ENCODE data around the gene HOXC5.

Gene HOXC5

GRCh38 chr12:54050482-54050810 lies 17.6 kb downstream of the HOXC5 start:
- DNase-seq, result no peak

- no peak for DNase-seq
These were observed 18.4 kb downstream of the HOXC5 start for GRCh38 chr12:54051026-54051842.

DNA sequence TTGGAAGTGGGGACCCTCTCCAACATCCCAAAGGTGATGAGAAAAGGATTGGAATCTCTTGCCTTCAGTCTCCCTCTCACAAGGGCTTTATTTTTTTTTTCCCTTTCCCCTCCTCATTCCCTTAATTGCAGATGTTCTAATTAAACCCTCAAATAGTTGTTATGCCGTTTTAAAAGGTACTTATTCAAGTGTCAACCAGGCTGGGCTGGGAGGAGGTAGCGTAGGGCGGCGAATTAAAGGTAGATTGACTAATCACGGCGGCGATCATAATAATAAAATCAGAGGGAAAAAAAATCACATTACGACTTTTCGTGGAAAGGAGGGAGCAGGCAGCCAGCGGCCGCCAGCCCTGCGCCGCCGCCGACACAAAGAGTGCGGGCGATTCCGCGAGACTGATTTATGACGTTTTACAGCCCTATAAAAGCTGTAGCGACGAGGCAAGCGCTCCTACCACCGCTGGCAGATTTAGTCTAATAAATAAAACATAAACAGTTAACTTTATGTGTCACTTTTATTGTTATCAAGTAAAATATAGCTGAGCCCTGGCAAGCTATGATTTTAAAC lies 19.1 kb downstream of the HOXC5 start:
- no peak for DNase-seq

GRCh38 chr12:54052438-54053002 lies 19.7 kb downstream of the HOXC5 start:
- no peak for DNase-seq

DNA sequence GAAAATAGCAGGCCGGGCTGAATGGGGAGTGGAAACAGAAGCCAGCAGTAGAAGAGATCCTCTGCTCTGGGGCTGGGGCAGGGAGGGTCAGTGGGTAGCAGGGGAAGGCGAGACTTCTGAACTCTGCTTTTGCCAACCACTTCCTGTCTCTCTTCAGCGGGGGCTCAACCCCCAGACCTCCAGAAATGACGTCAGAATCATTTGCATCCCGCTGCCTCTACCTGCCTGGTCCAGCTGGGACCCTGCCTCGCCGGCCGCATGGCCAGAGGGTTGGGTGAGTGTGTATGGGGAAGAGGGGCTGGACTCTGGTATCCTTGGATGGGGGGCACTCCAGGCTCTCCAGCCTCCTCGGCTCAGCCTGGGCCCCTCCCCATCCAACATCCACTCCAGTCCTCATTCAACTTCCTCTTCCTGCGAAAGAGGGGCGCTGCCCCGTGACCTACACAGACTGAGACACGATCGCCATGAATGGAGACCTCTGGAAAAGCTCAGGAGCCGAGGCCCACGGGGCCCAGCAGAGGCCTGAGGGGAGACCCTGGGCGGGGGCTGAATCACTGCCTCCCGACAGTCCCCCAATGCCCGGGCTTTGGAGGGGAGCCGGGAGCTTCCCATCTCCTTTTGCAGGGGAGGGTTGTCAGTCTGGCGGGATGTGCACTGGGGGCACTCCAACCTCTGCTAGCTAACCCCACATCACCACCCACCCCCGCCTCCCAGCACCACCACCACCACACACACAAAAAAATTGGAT lies 20.3 kb downstream of the HOXC5 start:
- DNase-seq, result no peak

- DNase-seq, result no peak
These were observed 21.2 kb downstream of the HOXC5 start, which contains the start of gene HOXC4 for GRCh38 chr12:54053751-54054741. TSS of gene HOXC4 (plus strand) at chr12:54053835. CDS start at chr12:54053923, 88 bp downstream.

- no peak for DNase-seq
These were observed 21.9 kb downstream of the HOXC5 start for GRCh38 chr12:54054742-54055194.

GRCh38 chr12:54055552-54055951 lies 22.7 kb downstream of the HOXC5 start:
- DNase-seq, result no peak

GRCh38 chr12:54056110-54056509 lies 23.3 kb downstream of the HOXC5 start:
- no peak for DNase-seq

DNA sequence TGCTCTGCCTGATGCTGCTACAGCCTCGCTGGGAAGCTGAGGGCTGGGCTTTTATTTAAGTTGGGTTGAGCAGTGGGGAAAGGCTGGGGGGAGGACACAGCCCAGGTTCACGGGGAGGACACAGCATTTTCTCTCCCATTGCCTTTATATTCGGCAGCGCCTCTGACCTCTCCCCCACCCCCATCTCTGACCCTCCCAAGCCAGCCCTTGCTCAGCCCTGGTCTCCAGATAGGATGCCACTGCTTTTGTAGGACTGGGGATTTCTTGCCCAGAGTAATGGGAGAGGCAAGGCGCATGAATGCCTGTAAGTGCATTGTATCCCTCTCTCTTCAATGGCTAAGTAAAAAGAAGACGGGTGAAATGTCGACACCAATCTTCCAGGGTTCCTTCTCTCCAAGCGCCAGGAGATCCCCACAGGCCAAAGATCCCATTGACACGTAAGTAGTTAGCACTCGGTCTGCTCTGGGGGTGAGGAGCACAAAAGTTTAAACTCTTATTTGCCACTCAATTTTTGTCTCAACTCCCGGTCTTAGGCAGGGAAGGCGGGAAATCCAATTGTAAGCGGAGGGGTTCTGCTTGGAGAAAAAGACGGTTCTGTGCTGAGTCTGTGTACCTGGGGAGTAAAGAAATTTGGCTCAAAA lies 25.4 kb downstream of the HOXC5 start:
- no peak for DNase-seq

DNA sequence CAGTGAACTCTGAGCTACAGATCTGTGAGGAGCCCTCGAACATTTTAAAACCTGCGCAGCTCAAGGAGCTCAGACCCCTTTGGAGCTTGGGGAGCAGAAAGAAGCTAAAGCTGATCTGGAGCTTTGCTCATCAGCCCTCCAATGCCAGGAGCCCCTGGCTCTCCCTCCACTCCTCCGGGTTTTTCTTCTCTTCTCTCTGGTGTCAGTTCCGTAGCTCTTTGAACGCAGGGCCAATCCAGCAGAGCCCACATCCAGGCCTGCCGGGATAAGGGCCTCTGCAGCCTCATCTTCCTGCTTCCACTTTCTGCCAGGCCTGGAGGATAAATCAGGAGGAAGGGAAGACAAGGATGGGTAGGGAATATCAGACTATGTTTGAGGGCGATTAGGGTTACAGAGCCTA lies 26.8 kb downstream of the HOXC5 start:
- no peak for DNase-seq

- no peak for DNase-seq
These were observed 27.5 kb downstream of the HOXC5 start for GRCh38 chr12:54060174-54060974.

DNA sequence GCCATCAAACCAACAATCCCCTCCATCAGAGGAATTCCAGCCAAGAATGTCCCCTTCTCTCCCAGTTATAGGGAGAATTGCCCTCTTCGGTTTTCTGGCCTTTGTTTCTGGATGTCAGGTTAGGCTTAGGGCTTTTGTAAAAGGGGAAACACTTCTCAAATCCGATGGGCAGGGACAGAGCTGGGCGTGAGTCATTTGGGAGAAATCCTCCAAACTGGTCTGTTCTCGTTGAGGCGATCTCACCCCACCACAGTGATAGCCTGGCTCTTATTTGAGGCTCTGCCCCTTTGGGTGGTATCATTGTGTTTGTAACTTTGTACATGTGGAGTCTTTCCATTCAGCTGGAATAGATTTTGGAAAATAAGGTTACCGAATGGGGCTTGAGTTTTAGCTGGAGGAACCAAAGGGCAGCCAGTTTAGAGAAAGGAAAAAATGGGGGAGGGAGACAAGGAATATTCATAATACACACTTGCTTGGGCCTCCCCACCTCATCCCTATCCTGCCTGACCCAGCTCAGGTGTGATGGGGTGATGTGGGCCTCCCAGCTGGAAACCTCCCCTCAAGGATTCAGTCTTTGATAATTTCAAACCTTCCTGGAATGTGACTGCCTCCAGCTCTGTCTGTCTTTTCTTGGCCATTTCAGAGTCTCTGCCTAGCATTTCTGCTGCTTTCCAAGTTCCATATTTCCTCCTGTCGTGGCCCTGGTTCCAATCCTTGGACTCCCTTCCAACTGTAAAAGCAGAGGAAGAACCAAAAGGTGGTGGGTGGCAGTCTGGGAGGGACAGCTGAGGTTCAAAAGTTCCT lies 28.3 kb downstream of the HOXC5 start:
- no peak for DNase-seq

GRCh38 chr12:54065677-54066076 lies 32.8 kb downstream of the HOXC5 start:
- DNase-seq, result no peak

GRCh38 chr12:54066408-54066807 lies 33.6 kb downstream of the HOXC5 start:
- DNase-seq, result no peak

DNA sequence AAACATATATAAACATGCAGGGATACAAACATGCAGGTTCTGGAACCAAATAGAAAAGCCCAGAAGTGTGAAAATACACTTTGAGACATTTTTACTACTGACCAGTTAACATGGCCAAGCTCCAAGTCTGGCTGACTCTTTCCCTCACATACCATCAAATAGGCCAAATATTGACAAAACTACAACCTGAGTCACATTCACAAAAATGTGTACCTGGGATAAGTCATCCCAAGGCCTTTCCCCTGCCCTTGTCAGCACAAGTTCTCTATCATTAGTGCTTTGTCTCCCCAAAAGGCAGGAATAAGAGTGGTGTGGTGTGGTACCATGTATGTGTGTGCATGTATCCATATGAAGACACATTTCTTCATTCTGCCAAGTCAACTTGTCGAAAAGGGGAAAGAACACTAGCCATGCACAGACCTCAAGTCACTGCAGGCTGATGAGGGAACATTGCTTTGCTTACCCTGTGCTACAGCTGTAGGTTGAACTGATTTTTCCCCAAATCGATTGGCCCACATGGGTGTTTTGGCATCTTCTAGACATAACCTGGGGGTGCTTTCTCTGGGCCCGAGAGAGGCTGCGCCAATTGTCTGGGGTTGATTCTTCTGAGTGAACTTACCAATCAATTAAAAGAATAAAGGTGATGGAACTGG lies 35.7 kb downstream of the HOXC5 start:
- no peak for DNase-seq

GRCh38 chr12:54071942-54072341 lies 39.1 kb downstream of the HOXC5 start:
- DNase-seq, result no peak

- no peak for DNase-seq
These were observed 41.5 kb downstream of the HOXC5 start for GRCh38 chr12:54074308-54074707.

DNA sequence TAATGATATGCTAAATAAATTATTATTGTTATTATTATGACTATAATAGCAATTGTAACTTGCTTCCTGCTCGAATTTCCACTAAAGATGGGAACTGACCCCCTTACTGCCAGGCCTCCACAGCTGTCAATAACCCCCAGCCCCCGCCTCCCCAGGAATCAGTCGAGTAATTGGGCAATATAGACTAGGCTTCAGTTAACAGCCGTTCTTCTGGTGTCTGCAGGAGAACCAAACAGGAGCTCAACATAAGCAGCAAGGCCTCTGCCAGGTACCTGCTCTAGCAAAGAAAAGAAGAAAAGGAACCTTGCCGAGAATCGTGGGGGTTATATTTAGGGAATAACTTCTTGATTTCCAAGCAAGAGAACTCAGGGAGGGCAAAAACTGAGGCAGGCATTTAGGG lies 42.6 kb downstream of the HOXC5 start:
- DNase-seq, result no peak

Measured in hematopoietic multipotent progenitor cell treated with erythropoietin and hydrocortisone succinate and interleukin-3 and kit ligand, for 8 days (in vitro differentiated cells).